GM23248 (cell line): ENCODE data around the gene ZNF593. TPM values are rescaled to one million over a fixed set of nuclear protein-coding genes. Genes with fewer than 3 reads are reported as not detected.

Source experiments
- DNase-seq: peaks from one replicate; pipeline ENCODE4 v3.0.0-alpha.2; 2015
- H2AFZ ChIP-seq: fragments of 200-600 bp; sonication (generic); 2 replicates; pipeline ENCODE4 v1.6.1; 2016; ENCODE audit warnings: antibody characterized with exemption
- H3F3A ChIP-seq: fragments of 200-600 bp; sonication (generic); 2 replicates; pipeline ENCODE4 v1.6.1; 2016; ENCODE audit warnings: mild to moderate bottlenecking, antibody characterized with exemption, mixed run types; ENCODE audit not compliant: insufficient read depth
- H3K27ac ChIP-seq: fragments of 200-600 bp; sonication (generic); 2 replicates; pipeline ENCODE4 v1.5.1; 2016; ENCODE audit warnings: mild to moderate bottlenecking
- H3K27me3 ChIP-seq: fragments of 200-600 bp; sonication (generic); replicated peaks from 2 replicates; pipeline ENCODE4 v1.6.1; 2016; ENCODE audit warnings: mild to moderate bottlenecking; ENCODE audit not compliant: insufficient read depth
- H3K36me3 ChIP-seq: fragments of 200-600 bp; sonication (generic); 2 replicates; pipeline ENCODE4 v1.6.1; 2016; ENCODE audit warnings: low read depth, mild to moderate bottlenecking
- H3K4me1 ChIP-seq: fragments of 200-600 bp; sonication (generic); 2 replicates; pipeline ENCODE4 v1.6.1; 2016; ENCODE audit warnings: mild to moderate bottlenecking; ENCODE audit not compliant: insufficient read depth
- H3K4me2 ChIP-seq: fragments of 200-600 bp; sonication (generic); one replicate; pipeline ENCODE4 v1.6.1; 2016; ENCODE audit warnings: mild to moderate bottlenecking; ENCODE audit not compliant: unreplicated experiment
- H3K4me3 ChIP-seq: fragments of 200-600 bp; sonication (generic); 2 replicates; pipeline ENCODE4 v1.5.1; 2016; ENCODE audit warnings: mild to moderate bottlenecking
- H3K79me2 ChIP-seq: fragments of 200-600 bp; sonication (generic); 2 replicates; pipeline ENCODE4 v1.6.1; 2016; ENCODE audit warnings: mild to moderate bottlenecking; ENCODE audit not compliant: insufficient read depth
- H3K9ac ChIP-seq: fragments of 200-600 bp; sonication (generic); 2 replicates; pipeline ENCODE4 v1.6.1; 2016; ENCODE audit warnings: mild to moderate bottlenecking
- H3K9me2 ChIP-seq: fragments of 200-600 bp; sonication (generic); 2 replicates; pipeline ENCODE4 v1.6.1; 2016; ENCODE audit warnings: mixed run types, mild to moderate bottlenecking, moderate library complexity; ENCODE audit not compliant: insufficient read depth
- H3K9me3 ChIP-seq: fragments of 200-600 bp; sonication (generic); one replicate; pipeline ENCODE4 v1.6.1; 2017; ENCODE audit warnings: low read depth
- H4K20me1 ChIP-seq: fragments of 200-600 bp; sonication (generic); 2 replicates; pipeline ENCODE4 v1.6.0; 2016; ENCODE audit not compliant: insufficient read depth
- EZH2 ChIP-seq: fragments of 200-600 bp; sonication (generic); IDR thresholded peaks from 2 replicates; pipeline ENCODE4 v1.6.1; 2018; ENCODE audit warnings: antibody characterized with exemption, mild to moderate bottlenecking; ENCODE audit not compliant: insufficient read depth, poor library complexity, severe bottlenecking
- EZH2phosphoT487 ChIP-seq: fragments of 200-600 bp; sonication (generic); IDR thresholded peaks from 2 replicates; pipeline ENCODE4 v1.6.1; 2018; ENCODE audit warnings: antibody characterized with exemption, moderate library complexity, mild to moderate bottlenecking, low read depth; ENCODE audit not compliant: insufficient read depth
- WGBS, 2 experiments: methylation state at CpG; one replicate each; pipeline ENCODE4 v1.1.6; 2015 to 2017; ENCODE audit warnings: low lambda C conversion rate in 2 of 2, low coverage in 1 of 2; ENCODE audit errors: missing lambda C conversion rate in 2 of 2; 5-methylcytosine and 5-hydroxymethylcytosine counted together
- in situ Hi-C: fragments of 300-500 bp; cut with MboI; formaldehyde crosslinking; loops from 2 replicates; pipeline ENCODE4 v1.15.0; 2020
- polyA plus RNA-seq: library from polyadenylated mRNA; unstranded; fragments of >200 nt; fragmentation: Nextera tagmentation; extraction: Ambion mirVana; gene quantifications from 2 replicates; pipeline ENCODE4 v1.2.1, GENCODE V29; 2016
- total RNA-seq: library from RNA; depleted of rRNA; stranded (reverse); fragments of >200 nt; shearing (Covaris generic); gene quantifications from 2 replicates; pipeline ENCODE4 v1.2.3, GENCODE V29; 2014

Gene ZNF593
- total and polyA plus RNA-seq, 2 experiments from 2014 or later = 25.0 to 61.2 TPM

DNA sequence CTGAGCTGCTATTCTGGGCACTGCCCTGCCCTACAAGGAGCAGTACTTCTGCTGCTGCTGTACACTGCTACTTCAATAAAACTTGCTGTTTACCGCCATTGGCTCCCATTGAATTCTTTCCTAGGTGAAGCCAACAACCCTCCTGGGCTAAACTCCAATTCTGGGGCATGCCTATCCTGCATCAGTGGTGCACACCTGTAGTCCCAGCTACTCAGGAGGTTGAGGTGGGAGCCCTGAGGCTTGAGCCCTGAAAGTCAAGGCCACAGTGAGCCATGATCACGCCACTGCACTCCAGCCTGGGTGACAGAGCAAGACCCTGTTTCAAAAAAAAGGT is 36.9 kb upstream of the ZNF593 start:
- Histone ChIP-seq H3K9me3 (no peaks in the 10 kb centered on the region), H3K36me3 (no peaks in the 10 kb centered on the region), H3F3A (no peaks in the 10 kb centered on the region), H3K4me1 (no peaks in the 10 kb centered on the region), H2AFZ (no peak overlapping the region), H3K9me2 (no peaks in the 10 kb centered on the region), H4K20me1 (no peaks in the 10 kb centered on the region), H3K4me2 (no peak overlapping the region), H3K4me3 (no peak overlapping the region), H3K9ac (no peak overlapping the region), H3K27ac (no peak overlapping the region), H3K79me2 (no peaks in the 10 kb centered on the region), H3K27me3 (no peaks in the 10 kb centered on the region; the same call in 1 of the 2 replicates)
- WGBS, 2 experiments = 38 to 61% methylated on average over 2 of the region's 2 CpGs
- DNase-seq = no peak
- no peak for TF ChIP-seq EZH2phosphoT487
- TF ChIP-seq EZH2 = no peak
- in situ Hi-C loops = no loop called here

DNA sequence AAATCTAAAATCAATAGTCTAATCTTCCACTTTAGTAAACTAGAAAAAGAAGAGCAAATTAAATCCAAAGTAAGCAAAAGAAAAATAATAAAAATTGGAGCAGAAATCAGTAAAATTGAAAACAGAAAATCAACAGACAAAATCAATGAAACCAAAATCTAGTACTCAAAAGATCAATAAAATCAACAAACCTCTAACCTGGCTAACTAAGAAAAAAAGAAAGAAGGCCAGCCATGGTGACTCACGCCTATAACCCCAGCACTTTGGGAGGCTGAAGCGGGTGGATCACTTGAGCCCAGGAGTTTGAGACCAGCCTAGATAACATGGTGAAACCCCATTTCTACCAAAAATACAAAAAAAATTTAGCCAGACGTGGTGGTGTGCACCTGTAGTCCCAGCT is 35.2 kb upstream of the ZNF593 start:
- Histone ChIP-seq H3F3A (no peaks in the 10 kb centered on the region), H3K27ac (no peak overlapping the region), H4K20me1 (no peaks in the 10 kb centered on the region), H3K79me2 (no peaks in the 10 kb centered on the region), H3K27me3 (no peaks in the 10 kb centered on the region; the same call in 1 of the 2 replicates), H3K9me2 (no peaks in the 10 kb centered on the region), H2AFZ (no peak overlapping the region), H3K4me1 (no peaks in the 10 kb centered on the region), H3K36me3 (no peaks in the 10 kb centered on the region), H3K9ac (no peak overlapping the region), H3K9me3 (no peaks in the 10 kb centered on the region), H3K4me2 (no peak overlapping the region), H3K4me3 (no peak overlapping the region)
- 62 to 69% methylated on average over 3 of the region's 3 CpGs for whole genome bisulfite sequencing, 2 experiments
- in situ Hi-C loops = no loop called here
- no peak for DNase-seq
- TF ChIP-seq EZH2 (no peak), EZH2phosphoT487 (no peak)

- Histone ChIP-seq H3K79me2 (no peaks in the 10 kb centered on the region), H3K9ac (no peak overlapping the region), H3K27ac (no peak overlapping the region), H2AFZ (no peak overlapping the region; the same call in 1 of the 2 replicates), H3K4me1 (no peaks in the 10 kb centered on the region), H3F3A (no peaks in the 10 kb centered on the region), H3K9me2 (no peaks in the 10 kb centered on the region), H3K27me3 (no peaks in the 10 kb centered on the region), H3K9me3 (no peaks in the 10 kb centered on the region), H3K36me3 (no peaks in the 10 kb centered on the region), H3K4me2 (no peak overlapping the region), H4K20me1 (no peaks in the 10 kb centered on the region), H3K4me3 (no peak overlapping the region)
- TF ChIP-seq EZH2 (no peak), EZH2phosphoT487 (no peak)
- 56 to 61% methylated on average over 3 of the region's 3 CpGs for WGBS, 2 experiments
- in situ Hi-C loops = no loop called here
- DNase-seq = no peak
Observed at GRCh38 chr1:26138974-26139558, 30.6 kb upstream of the ZNF593 start.

DNA sequence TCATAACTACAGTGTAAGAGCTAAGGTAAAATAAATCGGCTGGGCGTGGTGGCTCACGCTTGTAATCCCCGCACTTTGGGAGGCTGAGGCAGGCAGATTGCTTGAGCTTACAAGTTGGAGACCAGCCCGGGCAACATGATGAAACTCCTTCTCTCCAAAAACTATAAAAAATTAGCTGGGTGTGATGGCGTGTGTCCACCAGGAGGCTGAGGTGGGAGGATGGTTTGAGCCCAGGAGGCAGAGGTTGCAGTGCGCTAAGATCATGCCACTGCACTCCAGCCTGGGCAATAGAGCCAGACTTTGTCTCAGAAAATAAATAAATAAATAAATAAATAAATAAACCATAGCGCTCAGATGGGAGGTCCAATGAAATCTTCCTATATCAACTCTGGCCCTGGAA is 27.5 kb upstream of the ZNF593 start:
- WGBS, 2 experiments = 71% methylated on average over 8 of the region's 8 CpGs
- Histone ChIP-seq H2AFZ (no peak overlapping the region), H3K4me1 (no peaks in the 10 kb centered on the region), H3K4me3 (no peak overlapping the region), H3K4me2 (no peak overlapping the region), H3K79me2 (no peaks in the 10 kb centered on the region), H3K9me3 (no peaks in the 10 kb centered on the region), H3K9me2 (no peaks in the 10 kb centered on the region), H3K9ac (no peak overlapping the region), H3K27me3 (no peaks in the 10 kb centered on the region; the same call in 1 of the 2 replicates), H3K36me3 (no peaks in the 10 kb centered on the region), H3K27ac (no peak overlapping the region), H3F3A (no peaks in the 10 kb centered on the region), H4K20me1 (no peaks in the 10 kb centered on the region)
- in situ Hi-C loops = no loop called here
- peak; percentile 33 for DNase-seq
- no peak for TF ChIP-seq EZH2
- no peak for TF ChIP-seq EZH2phosphoT487
